Measurements from ENCODE around the gene IL13.

Gene IL13

DNA sequence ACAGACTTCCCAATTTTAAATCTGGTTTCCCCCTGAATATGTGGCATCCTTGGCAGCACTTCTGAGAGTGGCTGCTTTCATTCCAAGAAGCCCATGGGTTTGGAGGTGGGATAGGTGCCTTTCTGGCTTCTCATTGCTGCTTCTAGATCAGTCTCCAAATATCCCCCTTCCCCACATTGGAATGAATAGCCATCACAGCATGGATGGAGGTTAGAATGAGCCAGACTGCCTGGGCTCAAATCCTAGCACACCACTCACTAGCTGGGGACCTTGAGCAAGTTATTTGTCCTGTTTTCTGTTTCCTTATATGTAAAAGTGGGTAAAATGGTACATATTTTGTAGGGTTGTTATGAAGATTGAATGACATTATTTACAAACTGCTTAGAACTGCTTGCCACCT is 13.8 kb upstream of the IL13 start:
- ATAC-seq, result no peak
- no peak for TF ChIP-seq POU6F1 (CRISPR knock-in tag; IDR thresholded peaks at IDR 0.05; ENCODE audit: borderline replicate concordance, low read depth)
- TF ChIP-seq SNAI2 (CRISPR knock-in tag; IDR thresholded peaks at IDR 0.05), result no peak

DNA sequence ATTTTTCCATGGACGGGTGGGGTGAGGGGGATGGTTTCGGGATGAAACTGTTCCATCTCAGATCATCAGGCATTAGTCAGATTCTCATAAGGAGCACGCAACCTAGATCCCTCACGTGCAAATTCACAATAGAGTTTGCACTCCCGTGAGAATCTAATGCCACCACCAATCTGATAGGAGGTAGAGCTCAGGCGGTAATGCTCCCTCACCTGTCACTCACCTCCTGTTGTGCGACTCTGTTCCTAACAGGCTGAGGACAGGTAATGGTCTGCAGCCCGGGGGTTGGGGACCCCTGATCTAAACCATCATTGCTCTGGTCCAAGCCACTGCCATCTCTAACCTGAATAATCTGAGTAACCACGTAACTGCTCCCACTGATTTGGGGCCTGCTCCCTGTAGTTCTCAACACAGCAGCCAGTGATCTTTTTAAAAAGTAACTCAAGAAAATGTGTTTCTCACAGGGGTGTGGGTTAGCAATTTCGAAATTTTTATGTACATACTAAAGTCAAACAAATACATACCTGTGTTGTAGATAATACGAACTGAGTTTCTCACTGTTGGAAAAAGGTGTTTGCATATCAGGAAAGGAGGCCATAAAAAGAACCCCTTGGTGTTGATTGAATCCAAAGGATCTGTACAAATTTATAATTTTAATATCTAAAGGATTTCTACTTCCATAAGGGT is 11.2 kb upstream of the IL13 start:
- TF ChIP-seq POU6F1 (CRISPR knock-in tag; IDR thresholded peaks at IDR 0.05; ENCODE audit: borderline replicate concordance, low read depth) (no peak), RARB (CRISPR knock-in tag; IDR thresholded peaks at IDR 0.05) (no peak), PPARA (CRISPR knock-in tag; IDR thresholded peaks at IDR 0.05; ENCODE audit: borderline replicate concordance) (no peak), ESRRG (CRISPR knock-in tag; IDR thresholded peaks at IDR 0.05) (no peak), CSDC2 (CRISPR knock-in tag; IDR thresholded peaks at IDR 0.05) (no peak), BACH2 (CRISPR knock-in tag; IDR thresholded peaks at IDR 0.05; ENCODE audit: borderline replicate concordance) (no peak), TSHZ2 (CRISPR knock-in tag; IDR thresholded peaks at IDR 0.05) (no peak), ZNF70 (CRISPR knock-in tag; IDR thresholded peaks at IDR 0.05) (no peak), SNAI2 (CRISPR knock-in tag; IDR thresholded peaks at IDR 0.05) (no peak), ZFP3 (CRISPR knock-in tag; IDR thresholded peaks at IDR 0.05) (no peak), TOX (CRISPR knock-in tag; IDR thresholded peaks at IDR 0.05; ENCODE audit: borderline replicate concordance) (no peak), OSR1 (CRISPR knock-in tag; IDR thresholded peaks at IDR 0.05) (no peak)
- TF ChIP-seq, protein P1, sequence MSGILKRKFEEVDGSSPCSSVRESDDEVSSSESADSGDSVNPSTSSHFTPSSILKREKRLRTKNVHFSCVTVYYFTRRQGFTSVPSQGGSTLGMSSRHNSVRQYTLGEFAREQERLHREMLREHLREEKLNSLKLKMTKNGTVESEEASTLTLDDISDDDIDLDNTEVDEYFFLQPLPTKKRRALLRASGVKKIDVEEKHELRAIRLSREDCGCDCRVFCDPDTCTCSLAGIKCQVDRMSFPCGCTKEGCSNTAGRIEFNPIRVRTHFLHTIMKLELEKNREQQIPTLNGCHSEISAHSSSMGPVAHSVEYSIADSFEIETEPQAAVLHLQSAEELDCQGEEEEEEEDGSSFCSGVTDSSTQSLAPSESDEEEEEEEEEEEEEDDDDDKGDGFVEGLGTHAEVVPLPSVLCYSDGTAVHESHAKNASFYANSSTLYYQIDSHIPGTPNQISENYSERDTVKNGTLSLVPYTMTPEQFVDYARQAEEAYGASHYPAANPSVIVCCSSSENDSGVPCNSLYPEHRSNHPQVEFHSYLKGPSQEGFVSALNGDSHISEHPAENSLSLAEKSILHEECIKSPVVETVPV (CRISPR knock-in tag; IDR thresholded peaks at IDR 0.05), result no peak
- no peak for ATAC-seq

GRCh38 chr5:132647473-132647872 is 10.5 kb upstream of the IL13 start:
- no peak for TF ChIP-seq ZFP30 (CRISPR knock-in tag; IDR thresholded peaks at IDR 0.05)
- no peak for TF ChIP-seq TOX (CRISPR knock-in tag; IDR thresholded peaks at IDR 0.05; ENCODE audit: borderline replicate concordance)
- TF ChIP-seq ZNF70 (CRISPR knock-in tag; IDR thresholded peaks at IDR 0.05), result no peak
- TF ChIP-seq PPARA (CRISPR knock-in tag; IDR thresholded peaks at IDR 0.05; ENCODE audit: borderline replicate concordance), result no peak
- no peak for TF ChIP-seq ISL1 (CRISPR knock-in tag; IDR thresholded peaks at IDR 0.05)
- no peak for TF ChIP-seq SNAI2 (CRISPR knock-in tag; IDR thresholded peaks at IDR 0.05)
- no peak for TF ChIP-seq OSR1 (CRISPR knock-in tag; IDR thresholded peaks at IDR 0.05)
- no peak for TF ChIP-seq TCF4 (CRISPR knock-in tag; IDR thresholded peaks at IDR 0.05; ENCODE audit: borderline replicate concordance)
- no peak for ATAC-seq

- no peak for ATAC-seq
- TF ChIP-seq CSDC2 (CRISPR knock-in tag; IDR thresholded peaks at IDR 0.05) (no peak), ZNF8 (CRISPR knock-in tag; IDR thresholded peaks at IDR 0.05) (no peak), ZFP30 (CRISPR knock-in tag; IDR thresholded peaks at IDR 0.05) (no peak), ESRRG (CRISPR knock-in tag; IDR thresholded peaks at IDR 0.05) (no peak), RARB (CRISPR knock-in tag; IDR thresholded peaks at IDR 0.05) (no peak), ZNF565 (CRISPR knock-in tag; conservative IDR thresholded peaks at IDR 0.05; ENCODE audit: low read depth) (no peak), OSR1 (CRISPR knock-in tag; IDR thresholded peaks at IDR 0.05) (no peak), POU6F1 (CRISPR knock-in tag; IDR thresholded peaks at IDR 0.05; ENCODE audit: borderline replicate concordance, low read depth) (no peak), BACH2 (CRISPR knock-in tag; IDR thresholded peaks at IDR 0.05; ENCODE audit: borderline replicate concordance) (no peak), PPARA (CRISPR knock-in tag; IDR thresholded peaks at IDR 0.05; ENCODE audit: borderline replicate concordance) (no peak), PATZ1 (CRISPR knock-in tag; IDR thresholded peaks at IDR 0.05; ENCODE audit: borderline replicate concordance) (no peak)
These were observed 9.6 kb upstream of the IL13 start for GRCh38 chr5:132648355-132648754.
